ENCODE results near the gene LIME1.
A peak's percentile ranks its signal among the peaks of the same experiment; 100 is the strongest.
"Not testable (repeated sequence)": the region's sequence is repeated elsewhere in the genome, so short reads cannot be mapped to it uniquely, and the experiment has no call there.

Gene LIME1

DNA sequence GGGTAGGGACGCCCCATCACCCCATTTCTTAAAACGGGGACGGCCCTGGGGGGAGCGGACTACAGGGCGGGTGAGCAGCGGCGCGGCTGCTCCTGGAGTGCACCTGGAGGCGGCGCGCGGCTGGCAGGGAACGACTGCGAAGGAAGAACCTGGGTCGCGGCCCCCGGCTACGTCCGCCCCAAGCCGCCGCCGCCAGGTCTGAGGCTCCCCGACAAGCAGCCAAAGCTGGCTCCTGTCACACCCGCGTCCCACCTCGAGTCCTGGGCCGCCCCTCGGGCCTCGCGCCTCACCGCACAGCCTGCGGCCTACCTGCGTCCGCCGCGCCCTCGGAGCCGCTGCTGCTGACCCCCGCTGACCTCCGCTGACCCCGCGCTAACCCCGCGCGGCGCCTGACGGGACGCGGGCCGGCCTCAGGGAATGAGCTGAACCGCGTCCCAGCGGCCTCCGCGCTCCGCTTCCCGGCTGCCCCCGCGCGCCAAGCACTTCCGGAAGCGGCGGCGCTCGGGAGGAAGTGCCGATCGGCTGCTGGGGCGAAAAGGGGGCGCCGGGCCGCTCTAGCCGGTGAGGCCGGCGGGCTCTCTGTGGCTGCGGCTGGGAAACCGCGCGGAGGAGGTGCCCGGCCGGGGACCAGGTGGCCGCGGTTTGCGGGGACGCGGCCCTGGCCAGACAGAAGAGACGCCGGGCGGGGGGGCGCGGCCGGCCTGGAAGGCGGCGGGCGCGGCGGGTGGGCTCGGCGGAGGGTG lies 28.7 kb upstream of the LIME1 start, which contains the start of the genes ARFRP1 and ZGPAT:
ARFRP1 (minus strand) TSS at position 419 of the 743 bp plus-strand sequence. CDS start 885 bp downstream, outside the sequence.
ZGPAT (plus strand) TSS at position 482 of the 743 bp plus-strand sequence. CDS start 542 bp downstream, outside the sequence.
- peak; percentile 87 for DNase-seq (ENCODE audit: low spot score)

DNA sequence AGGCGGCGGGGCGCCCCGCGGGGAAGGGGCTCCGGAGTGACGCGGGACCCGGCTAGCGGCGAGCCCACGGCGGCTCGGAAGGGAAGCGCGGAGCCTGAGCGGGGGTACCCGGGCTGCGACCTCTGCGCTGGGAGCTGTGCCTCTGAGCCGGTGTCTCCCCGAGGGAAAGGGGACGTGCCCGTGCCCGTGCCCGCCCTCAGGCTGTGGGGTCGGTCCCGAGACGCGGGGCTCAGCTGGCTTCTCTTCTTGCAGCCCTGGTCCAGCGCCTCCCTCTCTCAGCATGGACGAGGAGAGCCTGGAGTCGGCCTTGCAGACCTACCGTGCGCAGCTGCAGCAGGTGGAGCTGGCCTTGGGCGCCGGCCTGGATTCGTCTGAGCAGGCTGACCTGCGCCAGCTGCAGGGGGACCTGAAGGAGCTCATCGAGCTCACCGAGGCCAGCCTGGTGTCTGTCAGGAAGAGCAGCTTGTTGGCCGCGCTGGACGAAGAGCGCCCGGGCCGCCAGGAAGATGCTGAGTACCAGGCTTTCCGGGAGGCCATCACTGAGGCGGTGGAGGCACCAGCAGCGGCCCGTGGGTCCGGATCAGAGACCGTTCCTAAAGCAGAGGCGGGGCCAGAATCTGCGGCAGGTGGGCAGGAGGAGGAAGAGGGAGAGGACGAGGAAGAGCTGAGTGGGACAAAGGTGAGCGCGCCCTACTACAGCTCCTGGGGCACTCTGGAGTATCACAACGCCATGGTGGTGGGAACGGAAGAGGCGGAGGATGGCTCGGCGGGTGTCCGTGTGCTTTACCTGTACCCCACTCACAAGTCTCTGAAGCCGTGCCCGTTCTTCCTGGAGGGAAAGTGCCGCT lies 27.9 kb upstream of the LIME1 start:
- no peak for DNase-seq (ENCODE audit: low spot score)

DNA sequence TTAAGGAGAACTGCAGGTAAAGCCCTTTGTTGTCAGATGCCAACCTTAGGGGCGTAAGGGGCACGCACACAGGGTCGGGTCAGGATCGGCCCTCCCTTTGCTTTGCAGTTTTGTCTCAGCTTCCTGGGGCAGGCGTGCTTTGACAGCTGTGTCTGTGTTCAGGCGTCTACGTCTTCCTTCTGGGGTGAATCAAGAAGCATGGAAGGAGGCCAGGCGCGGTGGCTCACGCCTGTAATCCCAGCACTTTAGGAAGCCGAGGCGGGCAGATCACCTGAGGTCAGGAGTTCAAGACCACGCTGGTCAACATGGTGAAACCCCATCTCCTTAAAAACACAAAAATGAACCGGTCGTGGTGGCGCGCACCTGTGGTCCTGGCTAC lies 27.3 kb upstream of the LIME1 start:
- no peak for DNase-seq (ENCODE audit: low spot score)

DNA sequence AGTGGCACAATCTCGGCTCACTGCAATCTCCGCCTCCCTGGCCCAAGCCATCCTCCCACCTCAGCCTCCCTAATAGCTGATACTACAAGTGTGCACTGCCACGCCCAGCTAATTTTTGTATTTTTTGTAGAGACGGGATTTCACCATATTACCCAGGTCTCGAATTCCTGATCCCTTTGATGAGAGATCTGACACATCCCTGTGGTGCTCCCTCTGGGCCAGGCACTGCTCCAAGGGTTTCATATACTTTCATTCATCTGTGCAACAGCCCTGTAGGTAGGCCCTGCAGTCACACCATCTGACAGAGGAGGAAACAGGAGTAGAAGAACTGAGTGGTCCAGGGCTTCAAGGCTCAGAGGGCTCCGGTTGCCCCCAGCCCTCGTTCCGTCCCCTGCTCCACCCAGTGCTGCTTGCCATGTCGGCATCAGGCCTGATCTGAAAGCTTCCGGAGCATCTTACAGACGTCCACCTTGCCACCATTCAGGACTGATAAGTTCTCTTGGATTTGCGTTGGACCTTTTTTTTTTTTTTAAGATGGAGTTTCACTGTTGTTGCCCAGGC lies 25.3 kb upstream of the LIME1 start:
- no peak for DNase-seq (ENCODE audit: low spot score)

DNA sequence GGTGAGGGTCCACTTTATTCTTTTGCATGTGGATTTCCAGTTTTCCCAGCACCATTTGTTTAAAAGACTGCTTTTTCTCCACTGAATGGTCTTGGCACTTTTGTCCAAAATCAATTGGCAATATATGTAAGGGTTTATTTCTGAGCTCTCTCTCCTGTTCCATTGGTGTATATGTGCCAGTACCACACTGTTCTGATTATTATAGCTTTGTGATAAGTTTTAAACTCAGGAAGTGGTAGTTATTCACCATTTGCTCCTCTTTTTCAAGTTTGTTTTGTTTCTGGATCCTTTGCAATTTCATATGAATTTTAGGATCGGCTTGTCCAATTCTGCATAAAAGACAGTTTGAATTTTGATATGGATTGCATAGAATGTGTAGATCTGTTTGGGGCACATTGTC lies 24.3 kb upstream of the LIME1 start:
- no peak for DNase-seq (ENCODE audit: low spot score)

DNA sequence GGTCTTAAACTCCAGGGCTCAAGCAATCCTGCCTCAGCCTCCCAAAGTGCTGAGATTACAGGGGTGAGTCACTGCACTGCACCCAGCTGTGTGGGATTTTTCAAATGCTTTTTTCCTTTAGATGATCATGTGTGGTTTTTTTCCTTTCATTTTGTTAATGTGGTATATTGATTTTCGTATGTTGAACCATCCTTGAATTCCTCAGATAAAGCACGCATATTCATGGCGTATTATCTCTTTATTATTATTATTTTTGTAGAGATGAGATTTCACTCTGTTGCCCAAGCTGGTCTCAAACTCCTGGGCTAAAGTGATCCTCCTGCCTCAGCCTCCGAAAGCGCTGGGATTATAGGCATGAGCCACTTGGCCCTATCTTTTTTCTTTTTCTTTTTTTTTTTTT lies 21.6 kb upstream of the LIME1 start:
- no peak for DNase-seq (ENCODE audit: low spot score)

DNA sequence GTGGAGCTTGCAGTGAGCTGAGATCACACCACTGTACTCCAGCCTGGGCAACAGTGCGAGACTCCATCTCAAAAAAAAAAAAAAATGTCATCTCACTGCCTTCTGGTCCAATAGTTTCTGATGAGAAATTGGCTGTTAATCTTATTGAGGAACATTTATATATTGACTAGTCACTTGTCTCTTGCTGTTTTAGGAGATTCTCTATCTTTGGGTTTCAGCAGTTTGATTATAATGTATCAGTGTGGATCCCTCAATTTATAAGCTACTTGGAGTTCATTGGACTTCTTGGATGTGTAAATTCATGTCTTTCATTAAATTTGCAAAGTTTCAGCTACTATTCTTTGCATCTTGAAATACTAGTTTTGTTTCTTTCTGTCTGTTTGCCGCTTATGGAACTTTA lies 17.5 kb upstream of the LIME1 start:
- no peak for DNase-seq (ENCODE audit: low spot score)

DNA sequence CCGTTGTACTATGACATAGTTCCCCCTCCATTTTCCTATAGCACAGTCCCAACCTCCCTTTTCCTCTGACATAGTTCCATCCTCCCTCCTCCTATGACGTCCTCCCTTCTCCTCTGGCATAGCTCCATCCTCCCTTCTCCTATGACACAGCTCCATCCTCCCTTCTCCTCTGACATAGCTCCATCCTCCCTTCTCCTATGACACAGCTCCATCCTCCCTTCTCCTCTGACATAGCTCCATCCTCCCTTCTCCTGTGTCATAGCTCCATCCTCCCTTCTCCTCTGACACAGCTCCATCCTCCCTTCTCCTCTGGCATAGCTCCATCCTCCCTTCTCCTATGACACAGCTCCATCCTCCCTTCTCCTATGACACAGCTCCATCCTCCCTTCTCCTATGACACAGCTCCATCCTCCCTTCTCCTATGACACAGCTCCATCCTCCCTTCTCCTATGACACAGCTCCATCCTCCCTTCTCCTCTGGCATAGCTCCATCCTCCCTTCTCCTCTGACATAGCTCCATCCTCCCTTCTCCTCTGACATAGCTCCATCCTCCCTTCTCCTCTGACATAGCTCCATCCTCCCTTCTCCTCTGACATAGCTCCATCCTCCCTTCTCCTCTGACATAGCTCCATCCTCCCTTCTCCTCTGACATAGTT lies 13.4 kb upstream of the LIME1 start:
- not testable (repeated sequence) for DNase-seq (ENCODE audit: low spot score)

DNA sequence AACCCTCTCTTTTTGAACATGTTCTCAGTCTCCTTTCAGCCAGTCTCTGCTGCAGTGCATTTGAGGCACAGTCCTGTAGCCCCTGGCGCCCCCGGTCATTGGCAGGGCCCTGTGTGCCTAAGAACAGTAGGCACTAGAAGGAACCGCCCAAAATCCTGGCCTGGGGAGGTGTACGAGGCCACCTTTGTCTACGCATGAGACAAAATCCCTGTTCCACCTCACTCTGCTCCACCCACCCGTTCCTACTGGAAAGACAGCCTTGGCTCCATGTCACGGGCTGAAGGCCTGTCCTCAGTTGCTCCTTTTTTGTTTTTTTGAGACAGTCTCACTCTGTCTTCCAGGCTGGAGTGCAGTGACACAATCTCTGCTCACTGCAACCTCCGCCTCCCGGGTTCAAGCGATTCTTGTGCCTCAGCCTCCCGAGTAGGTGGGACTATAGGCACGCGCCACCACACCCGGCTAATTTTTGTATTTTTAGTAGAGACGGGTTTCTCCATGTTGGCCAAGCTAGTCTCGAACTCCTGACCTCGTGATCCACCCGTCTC lies 6.2 kb upstream of the LIME1 start:
- not testable (repeated sequence) for DNase-seq (ENCODE audit: low spot score)

DNA sequence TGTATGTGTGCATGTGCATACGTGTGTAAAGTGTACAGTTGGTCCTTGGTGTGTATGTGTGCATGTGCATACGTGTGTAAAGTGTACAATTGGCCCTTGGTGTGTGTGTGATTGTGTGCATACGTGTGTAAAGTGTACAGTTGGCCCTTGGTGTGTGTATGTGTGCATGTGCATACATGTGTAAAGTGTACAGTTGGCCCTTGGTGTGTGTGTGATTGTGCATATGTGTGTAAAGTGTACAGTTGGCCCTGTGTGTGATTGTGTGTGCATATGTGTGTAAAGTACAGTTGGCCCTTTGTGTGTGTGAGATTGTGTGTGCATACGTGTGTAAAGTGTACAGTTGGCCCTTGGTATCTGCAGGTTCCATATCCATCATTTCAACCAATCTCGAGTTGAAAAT lies 5.1 kb upstream of the LIME1 start:
- DNase-seq (ENCODE audit: low spot score), result no peak

DNA sequence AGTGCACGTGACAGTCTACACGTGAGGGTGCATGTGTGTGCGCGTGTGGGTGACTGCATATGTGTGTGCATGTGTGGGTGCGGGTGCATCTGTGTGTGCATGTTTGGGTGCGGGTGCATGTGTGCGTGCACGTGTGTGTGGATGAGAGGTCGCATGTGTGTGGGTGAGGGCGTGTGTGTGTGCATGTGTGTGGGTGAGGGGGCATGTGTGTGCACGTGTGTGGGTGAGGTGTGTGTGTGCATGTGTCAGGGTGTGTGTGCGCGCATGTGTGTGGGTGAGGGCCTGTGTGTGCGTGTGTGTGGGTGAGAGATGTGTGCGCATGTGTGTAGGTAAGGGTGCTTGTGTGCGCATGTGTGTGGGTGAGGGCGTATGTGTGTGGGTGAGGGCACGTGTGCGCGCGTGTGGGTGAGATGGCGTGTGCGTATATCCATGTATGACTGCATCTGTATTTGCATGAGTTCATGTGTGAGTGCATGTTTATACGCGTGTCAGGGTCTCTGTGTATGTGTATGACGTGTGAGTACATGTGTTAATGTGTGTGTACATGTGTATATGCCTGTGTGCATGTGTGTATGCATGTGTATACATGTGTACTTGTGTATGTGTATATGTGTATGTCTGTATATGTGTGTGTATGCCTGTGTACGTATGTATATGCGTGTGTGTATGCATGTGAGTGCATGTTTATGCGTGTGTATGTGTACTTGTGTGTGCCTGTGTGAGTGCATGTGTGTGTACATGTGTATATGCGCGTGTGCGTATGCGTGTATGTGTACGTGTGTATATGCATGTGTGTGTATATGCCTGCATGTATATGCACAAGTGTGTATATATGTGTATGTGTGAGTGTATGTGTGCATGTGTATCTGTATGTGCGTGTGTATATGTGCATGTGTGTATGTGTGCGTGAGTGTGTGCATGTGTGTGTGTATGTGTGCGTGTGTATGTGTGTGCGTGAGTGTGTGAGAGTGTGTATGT lies 4.1 kb upstream of the LIME1 start:
- no peak for DNase-seq (ENCODE audit: low spot score)

DNA sequence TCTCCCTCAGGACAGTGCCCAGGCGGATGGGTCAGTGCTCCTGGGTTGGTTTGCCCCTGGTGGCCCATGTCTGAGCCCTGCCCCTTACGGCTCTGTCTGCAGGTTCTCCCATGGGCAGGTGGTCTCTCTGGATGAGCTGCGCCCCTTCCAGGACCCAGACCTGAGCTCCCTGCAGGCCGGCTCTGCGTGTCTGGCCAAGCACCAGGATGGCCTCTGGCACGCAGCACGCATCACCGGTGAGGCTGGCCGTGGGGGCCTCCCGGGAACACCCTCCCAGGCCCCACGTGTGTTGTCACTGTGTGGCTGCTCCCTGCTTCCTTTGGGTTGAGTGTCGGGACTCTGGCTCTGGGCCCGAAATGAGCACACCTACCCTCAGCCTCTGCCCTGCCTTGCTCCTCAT lies 3.3 kb upstream of the LIME1 start:
- no peak for DNase-seq (ENCODE audit: low spot score)

DNA sequence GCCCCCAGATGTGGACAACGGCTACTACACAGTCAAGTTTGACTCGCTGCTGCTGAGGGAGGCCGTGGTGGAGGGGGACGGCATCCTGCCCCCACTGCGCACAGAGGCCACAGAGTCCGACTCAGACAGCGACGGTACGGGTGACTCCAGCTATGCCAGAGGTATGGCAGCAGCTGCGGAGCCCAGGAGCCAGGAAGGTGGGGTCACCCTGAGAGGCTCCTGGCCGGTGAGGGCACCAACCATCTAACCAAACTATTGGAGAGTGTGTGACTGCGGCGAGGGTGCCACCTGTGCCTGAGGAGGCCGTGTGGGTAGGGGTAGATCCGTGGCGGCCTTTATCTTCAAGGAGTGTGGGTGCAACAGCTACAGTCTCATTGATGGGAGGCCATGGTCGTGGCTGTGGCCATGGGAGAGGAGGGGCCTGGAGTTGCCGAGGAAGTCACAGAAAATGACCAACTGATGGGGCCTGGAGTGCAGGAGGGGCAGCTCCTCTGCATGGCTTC lies 2.8 kb upstream of the LIME1 start:
- DNase-seq (ENCODE audit: low spot score), result no peak

DNA sequence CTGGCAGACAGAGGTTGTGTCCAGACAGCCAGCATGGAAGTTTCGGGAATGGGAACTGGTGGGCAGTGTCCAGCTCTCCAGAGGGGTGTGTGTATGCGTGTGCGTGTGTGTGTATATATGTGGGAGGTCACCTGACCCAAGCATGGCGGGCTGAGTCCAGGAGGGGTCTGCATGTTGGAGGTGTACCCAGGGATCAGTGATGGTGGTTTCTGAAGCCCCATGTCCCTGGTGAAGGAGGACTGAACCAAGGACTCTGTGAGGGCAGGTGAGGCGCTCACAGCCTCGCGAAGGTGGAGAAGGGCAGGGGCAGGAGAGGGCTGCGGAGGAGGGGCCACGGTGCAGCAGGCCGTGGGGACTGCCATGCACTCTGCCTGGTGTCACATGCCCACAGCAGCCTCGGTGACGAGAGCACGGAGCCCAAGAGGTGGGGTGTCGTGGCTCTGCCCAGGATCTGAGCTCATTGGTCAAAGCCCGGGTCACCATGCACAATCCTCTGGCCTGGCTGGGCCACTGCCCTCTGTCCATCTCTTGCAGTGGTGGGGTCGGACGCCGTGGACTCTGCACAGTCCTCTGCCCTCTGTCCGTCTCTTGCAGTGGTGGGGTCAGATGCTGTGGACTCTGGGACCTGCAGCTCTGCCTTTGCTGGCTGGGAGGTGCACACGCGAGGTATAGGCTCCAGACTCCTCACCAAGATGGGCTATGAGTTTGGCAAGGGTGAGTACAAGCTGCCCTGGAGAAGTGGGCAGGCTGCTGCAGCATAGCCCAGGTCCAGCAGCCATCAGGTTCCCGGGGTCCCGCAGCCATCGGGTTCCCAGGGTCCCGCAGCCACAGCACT lies 2.1 kb upstream of the LIME1 start:
- DNase-seq (ENCODE audit: low spot score), result no peak

DNA sequence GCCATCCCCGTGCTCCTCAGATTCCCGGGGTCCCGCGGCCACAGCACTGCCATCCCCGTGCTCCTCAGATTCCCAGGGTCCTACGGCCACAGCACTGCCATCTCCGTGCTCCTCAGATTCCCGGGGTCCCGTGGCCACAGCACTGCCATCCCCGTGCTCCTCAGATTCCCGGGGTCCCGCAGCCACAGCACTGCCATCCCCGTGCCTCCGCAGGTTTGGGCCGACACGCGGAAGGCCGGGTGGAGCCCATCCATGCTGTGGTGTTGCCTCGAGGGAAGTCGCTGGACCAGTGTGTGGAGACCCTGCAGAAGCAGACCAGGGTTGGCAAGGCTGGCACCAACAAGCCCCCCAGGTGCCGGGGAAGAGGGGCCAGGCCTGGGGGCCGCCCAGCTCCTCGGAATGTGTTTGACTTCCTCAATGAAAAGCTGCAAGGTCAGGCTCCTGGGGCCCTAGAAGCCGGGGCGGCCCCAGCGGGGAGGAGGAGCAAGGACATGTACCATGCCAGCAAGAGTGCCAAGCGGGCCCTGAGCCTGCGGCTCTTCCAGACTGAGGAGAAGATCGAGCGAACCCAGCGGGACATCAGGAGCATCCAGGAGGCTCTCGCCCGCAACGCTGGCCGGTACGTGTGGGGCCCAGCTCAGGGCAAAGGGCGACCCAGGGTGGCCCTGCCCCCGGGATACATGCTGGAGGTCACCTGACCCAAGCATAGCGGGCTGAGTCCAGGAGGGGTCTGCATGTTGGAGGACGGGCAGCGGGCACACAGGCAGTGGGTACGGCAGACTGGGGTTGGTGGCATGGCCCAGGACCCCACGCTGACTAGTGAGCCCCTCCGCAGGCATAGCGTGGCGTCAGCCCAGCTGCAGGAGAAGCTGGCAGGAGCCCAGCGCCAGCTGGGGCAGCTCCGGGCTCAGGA lies 1.3 kb upstream of the LIME1 start:
- DNase-seq (ENCODE audit: low spot score), result no peak

DNA sequence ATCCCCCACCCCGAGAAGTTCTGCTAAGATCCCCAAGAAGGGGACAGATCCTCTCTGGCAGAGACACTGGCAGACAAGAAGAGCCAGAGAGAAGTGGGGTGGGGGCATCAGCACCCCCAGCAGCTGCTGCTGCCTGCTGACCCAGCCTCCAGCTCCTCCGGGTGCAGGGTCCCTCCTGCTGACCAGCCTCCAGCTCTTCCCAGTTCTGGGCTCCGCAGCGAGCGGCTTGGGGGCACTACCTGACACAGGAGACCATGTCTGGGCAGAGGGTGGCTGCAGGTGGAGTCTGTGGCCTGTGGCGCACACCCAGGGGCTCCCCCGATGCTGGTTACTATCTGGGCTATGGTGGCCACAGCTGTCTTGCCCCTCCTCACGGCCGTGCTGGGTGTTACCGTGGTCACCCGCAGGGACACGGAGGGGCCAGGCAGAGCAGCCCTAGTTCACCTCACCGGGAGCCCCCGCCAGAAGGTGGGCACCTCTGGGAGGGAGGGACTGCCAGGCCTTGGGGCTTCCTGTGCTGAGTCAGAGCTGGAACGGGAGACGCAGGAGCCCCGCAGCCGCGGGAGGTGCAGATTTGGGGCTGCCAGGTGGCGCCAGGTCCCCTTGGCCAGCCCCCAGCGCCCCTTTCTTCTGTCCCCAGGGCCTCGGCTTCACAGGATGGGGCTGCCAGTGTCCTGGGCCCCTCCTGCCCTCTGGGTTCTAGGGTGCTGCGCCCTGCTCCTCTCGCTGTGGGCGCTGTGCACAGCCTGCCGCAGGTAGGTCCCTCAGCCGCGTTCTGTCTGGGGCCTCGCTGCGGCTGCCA lies 630 bp downstream of the LIME1 start:
- DNase-seq (ENCODE audit: low spot score), result peak; percentile 14

DNA sequence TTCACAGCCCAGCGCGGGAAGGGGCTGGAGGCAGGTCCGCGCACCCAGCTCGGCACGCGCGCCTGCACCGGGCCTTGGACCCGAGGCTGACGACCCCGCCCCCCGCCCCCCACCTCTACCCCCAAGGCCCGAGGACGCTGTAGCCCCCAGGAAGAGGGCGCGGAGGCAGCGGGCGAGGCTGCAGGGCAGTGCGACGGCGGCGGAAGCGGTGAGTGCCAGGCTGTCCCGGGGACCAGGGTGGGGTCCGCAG lies 1.2 kb downstream of the LIME1 start:
- DNase-seq (ENCODE audit: low spot score), result peak; percentile 13

Measured in SK-N-DZ (cell line).